CD1c-positive myeloid dendritic cell (primary cell): ENCODE measurements around the gene DISP1.
"Not testable (repeated sequence)": the region's sequence is repeated elsewhere in the genome, so short reads cannot be mapped to it uniquely, and the experiment has no call there.

Experiments
- DNase-seq: peaks from one replicate; pipeline ENCODE4 v3.0.0-alpha.2; 2016; ENCODE audit errors: extremely low spot score

Gene DISP1

GRCh38 chr1:222798116-222798515, 16.7 kb upstream of the DISP1 start:
- DNase-seq: no peak

GRCh38 chr1:222798975-222799374, 15.9 kb upstream of the DISP1 start:
- no peak for DNase-seq

DNA sequence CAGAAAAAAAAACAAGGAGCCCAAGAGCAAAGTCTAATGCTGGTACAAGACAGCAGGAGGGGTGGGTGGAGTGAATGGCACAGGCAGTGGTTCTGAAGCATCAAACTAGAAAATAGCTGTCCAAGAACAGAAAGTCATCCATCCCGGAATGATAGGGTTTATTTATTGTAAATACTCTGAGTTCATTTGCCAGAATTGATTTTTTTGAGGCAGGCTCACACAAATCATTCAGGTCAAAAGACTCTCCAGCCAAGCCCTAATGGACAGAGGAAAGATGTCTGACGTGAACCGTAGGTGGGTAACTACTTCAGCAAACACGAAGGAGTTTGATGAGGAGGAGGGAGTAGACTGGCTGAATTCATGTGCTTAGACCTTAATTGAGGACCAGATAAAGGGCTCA, 13.8 kb upstream of the DISP1 start:
- DNase-seq: no peak

- no peak for DNase-seq
Measured at GRCh38 chr1:222811671-222812070, 3.2 kb upstream of the DISP1 start.

DNA sequence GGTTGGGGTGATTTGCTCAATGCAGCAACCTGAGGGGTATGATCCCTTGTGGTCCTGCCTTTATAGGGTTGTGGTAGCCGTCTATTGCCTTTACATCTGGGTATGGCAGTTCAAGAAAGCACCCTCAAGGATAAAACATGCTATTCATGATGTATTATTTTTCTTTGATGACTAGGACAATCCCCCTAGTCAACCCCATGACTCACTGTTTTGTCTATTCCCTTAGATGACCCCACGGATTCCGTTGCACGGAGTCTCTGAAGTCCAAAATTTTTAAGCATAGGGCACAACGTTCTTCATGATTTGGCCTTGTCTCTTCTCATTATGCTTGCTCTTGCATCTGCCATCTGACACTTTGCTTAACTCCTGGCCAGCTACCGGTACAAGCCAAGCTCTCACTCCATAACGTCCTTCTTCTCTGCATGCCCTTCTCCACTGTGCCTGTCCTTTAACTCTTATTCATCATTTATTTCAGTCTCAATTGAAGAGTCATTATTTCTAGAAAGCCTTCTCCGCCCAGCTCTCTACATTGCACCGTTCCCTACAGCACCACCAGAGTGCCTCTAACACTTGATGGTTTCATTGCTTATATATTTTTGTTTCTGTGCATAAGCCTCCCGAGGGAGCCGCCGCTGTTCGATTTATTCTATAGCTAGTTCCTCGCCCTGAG, 838 bp upstream of the DISP1 start:
- no peak for DNase-seq

DNA sequence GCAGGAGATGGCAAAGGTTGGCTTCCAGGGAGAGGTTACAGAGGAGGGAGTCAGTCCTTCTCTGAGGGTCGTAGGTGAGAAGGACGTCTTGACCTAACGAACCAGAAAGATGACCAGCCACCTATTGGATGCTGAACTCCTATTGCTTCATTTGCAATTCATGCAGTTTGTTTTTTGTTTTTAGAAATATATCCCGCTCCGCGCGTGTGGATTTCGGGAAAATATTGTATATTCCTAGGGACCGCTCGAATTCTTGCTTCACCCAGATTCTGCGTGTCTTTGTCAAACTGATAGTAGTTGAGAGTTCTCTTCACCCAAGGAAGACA, 564 bp downstream of the DISP1 start:
- no peak for DNase-seq

DNA sequence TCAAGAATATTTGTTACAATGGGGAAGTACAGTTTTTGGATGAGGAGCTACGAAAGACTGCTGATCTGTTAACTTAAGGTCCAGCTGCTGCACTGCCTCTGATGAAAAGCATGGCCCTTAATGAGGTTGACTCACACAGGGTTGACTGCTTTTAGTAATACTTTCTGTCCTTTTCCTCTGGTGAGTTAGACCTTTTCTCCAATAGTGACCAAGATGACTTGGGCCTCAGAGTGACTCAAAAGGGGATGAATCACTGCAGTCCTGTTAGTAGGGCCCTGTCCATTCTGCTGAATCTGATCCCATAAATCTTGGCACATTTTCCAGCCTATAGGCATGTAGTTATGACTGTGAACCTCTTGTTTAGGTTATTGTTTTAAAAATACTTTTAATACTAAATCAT, 2.7 kb downstream of the DISP1 start:
- DNase-seq: peak; percentile 37

- no peak for DNase-seq
Measured at GRCh38 chr1:222818171-222818570, 3.3 kb downstream of the DISP1 start.

DNA sequence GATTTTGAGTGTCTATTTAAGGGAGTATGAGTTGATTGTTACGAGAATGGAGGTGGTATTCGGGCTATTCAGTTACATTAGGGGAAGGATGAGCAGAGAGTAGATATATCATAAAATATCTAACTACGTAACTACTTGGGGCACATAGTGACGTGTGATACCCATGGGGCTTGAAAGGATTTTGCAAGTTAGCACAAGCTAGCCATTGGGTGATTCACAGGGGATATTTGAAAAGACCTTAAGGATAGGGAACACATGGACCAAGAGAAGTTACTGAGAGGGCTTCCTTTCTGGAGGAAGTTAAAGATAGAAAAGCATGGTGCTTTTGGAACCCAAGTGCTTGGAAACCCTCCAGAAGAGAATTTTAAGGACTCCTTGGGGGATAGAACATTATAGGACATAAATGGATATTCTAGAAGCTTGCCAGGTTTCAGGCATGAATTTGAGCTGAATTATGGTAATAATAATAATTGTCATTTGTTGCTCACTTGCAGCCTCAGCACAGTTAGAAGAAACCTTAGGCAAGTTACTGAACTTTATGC, 5.4 kb downstream of the DISP1 start:
- no peak for DNase-seq

- no peak for DNase-seq
Measured at GRCh38 chr1:222821239-222821638, 6.4 kb downstream of the DISP1 start.

GRCh38 chr1:222823695-222824094, 8.9 kb downstream of the DISP1 start:
- no peak for DNase-seq

GRCh38 chr1:222824641-222825040, 9.8 kb downstream of the DISP1 start:
- no peak for DNase-seq

- no peak for DNase-seq
Measured at GRCh38 chr1:222828939-222829338, 14.1 kb downstream of the DISP1 start.

- no peak for DNase-seq
Measured at GRCh38 chr1:222829868-222830267, 15.0 kb downstream of the DISP1 start.

GRCh38 chr1:222833356-222833876, 18.6 kb downstream of the DISP1 start:
- DNase-seq: no peak

- DNase-seq: no peak
Measured at GRCh38 chr1:222843469-222844410, 28.9 kb downstream of the DISP1 start.

DNA sequence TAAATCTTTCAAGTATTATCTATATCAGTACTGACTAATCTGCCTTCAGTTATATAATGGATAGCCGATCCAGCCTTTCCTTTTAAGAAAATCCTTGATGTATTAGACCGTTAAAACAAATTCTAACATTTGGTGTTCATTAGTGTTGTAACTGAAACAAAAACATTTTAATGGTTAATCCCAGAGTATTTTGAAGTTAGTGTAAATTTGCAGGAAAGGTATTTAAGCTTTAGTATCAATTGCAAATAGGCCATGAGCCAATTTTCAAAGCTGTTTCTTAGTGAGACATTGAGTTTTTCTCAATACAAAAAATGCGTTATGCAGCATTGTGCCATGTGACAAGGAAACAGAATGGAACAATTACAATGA, 29.6 kb downstream of the DISP1 start:
- no peak for DNase-seq

DNA sequence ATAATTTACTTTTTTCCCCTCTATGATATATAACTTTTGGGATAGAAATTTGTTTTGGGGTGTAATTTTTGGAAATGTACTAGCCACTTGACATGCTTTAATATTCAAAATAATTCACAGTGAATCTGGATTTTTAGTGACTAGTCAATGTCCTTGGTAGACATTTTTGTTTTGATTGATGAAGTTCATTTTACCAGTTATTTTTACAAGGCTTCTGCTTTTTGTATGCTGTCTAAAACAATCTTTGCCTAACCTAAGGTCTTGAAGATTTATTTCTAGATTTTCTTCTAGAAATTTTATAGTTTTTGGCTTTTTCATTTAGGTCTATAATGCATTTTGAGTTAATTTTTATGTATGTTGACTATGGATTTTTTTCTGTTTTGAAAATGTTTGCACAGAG, 30.9 kb downstream of the DISP1 start:
- DNase-seq: no peak

DNA sequence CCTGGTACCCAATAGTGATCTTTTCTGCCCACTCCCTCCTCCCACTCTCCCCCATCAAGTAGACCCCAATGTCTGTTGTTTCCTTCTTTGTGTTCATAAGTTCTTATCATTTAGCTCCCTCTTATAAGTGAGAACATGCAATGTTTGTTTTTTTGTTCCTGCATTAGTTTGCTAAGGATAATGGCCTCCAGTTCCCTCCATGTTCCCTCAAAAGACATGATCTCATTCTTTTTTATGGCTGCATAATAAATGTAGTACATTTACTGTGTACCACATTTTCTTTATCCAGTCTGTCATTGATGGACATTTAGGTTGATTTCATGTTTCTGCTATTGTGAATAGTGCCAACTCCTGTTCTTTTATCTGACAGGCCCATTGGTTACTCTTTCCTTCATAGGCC, 35.7 kb downstream of the DISP1 start:
- DNase-seq: not testable (repeated sequence)

GRCh38 chr1:222852326-222852725, 37.5 kb downstream of the DISP1 start:
- DNase-seq: no peak

GRCh38 chr1:222861062-222861461, 46.2 kb downstream of the DISP1 start:
- DNase-seq: no peak
